PC-3 (cell line): Measurements from ENCODE around the gene CLIC4.

Experiments
- EZH2 ChIP-seq: fragments of 300-600 bp; sonication (generic); IDR thresholded peaks from one replicate; pipeline ENCODE4 v1.6.1; 2017; ENCODE audit warnings: antibody characterized with exemption, mild to moderate bottlenecking, low read length; ENCODE audit not compliant: unreplicated experiment
- EZH2phosphoT487 ChIP-seq: fragments of 300-600 bp; sonication (generic); IDR thresholded peaks from 2 replicates; pipeline ENCODE4 v1.6.1; 2018; ENCODE audit warnings: mild to moderate bottlenecking, antibody characterized with exemption, low read length, borderline replicate concordance
- TF ChIP-seq, protein P1 (sequence below): fragments of 300-600 bp; sonication (generic); conservative IDR thresholded peaks from 2 replicates; pipeline ENCODE4 v1.5.1; 2017; ENCODE audit warnings: antibody characterized with exemption, low read depth, mild to moderate bottlenecking, low read length

DNA sequence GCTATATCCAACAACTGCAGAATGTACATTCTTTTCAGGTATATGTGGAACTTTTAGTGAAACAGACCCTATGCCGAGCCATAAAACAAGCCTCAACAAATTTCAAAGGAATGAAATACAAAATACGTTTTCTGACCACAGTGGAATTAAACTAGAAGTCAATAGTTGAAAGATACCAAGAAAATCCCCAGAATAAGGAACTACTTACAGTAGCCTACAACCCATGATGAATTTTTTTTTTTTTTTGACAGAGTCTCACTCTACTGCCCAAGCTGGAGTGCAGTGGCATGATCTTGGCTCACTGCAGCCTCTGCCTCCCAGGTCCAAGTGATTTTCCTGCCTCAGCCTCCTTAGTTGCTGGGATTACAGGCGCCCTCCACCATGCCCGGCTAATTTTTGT lies 101.4 kb downstream of the CLIC4 start:
- TF ChIP-seq, protein P1, sequence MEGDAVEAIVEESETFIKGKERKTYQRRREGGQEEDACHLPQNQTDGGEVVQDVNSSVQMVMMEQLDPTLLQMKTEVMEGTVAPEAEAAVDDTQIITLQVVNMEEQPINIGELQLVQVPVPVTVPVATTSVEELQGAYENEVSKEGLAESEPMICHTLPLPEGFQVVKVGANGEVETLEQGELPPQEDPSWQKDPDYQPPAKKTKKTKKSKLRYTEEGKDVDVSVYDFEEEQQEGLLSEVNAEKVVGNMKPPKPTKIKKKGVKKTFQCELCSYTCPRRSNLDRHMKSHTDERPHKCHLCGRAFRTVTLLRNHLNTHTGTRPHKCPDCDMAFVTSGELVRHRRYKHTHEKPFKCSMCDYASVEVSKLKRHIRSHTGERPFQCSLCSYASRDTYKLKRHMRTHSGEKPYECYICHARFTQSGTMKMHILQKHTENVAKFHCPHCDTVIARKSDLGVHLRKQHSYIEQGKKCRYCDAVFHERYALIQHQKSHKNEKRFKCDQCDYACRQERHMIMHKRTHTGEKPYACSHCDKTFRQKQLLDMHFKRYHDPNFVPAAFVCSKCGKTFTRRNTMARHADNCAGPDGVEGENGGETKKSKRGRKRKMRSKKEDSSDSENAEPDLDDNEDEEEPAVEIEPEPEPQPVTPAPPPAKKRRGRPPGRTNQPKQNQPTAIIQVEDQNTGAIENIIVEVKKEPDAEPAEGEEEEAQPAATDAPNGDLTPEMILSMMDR, result no peak
- no peak for TF ChIP-seq EZH2phosphoT487
- no peak for TF ChIP-seq EZH2
